GM23248 (cell line): ENCODE results near the gene ARHGAP5. TPM values are rescaled to one million over a fixed set of nuclear protein-coding genes. Genes with fewer than 3 reads are reported as not detected.

Experiments
- DNase-seq: peaks from one replicate; pipeline ENCODE4 v3.0.0-alpha.2; 2015
- H2AFZ ChIP-seq: fragments of 200-600 bp; sonication (generic); 2 replicates; pipeline ENCODE4 v1.6.1; 2016; ENCODE audit warnings: antibody characterized with exemption
- H3F3A ChIP-seq: fragments of 200-600 bp; sonication (generic); 2 replicates; pipeline ENCODE4 v1.6.1; 2016; ENCODE audit warnings: mild to moderate bottlenecking, antibody characterized with exemption, mixed run types; ENCODE audit not compliant: insufficient read depth
- H3K27ac ChIP-seq: fragments of 200-600 bp; sonication (generic); 2 replicates; pipeline ENCODE4 v1.5.1; 2016; ENCODE audit warnings: mild to moderate bottlenecking
- H3K27me3 ChIP-seq: fragments of 200-600 bp; sonication (generic); replicated peaks from 2 replicates; pipeline ENCODE4 v1.6.1; 2016; ENCODE audit warnings: mild to moderate bottlenecking; ENCODE audit not compliant: insufficient read depth
- H3K36me3 ChIP-seq: fragments of 200-600 bp; sonication (generic); 2 replicates; pipeline ENCODE4 v1.6.1; 2016; ENCODE audit warnings: low read depth, mild to moderate bottlenecking
- H3K4me1 ChIP-seq: fragments of 200-600 bp; sonication (generic); 2 replicates; pipeline ENCODE4 v1.6.1; 2016; ENCODE audit warnings: mild to moderate bottlenecking; ENCODE audit not compliant: insufficient read depth
- H3K4me2 ChIP-seq: fragments of 200-600 bp; sonication (generic); one replicate; pipeline ENCODE4 v1.6.1; 2016; ENCODE audit warnings: mild to moderate bottlenecking; ENCODE audit not compliant: unreplicated experiment
- H3K4me3 ChIP-seq: fragments of 200-600 bp; sonication (generic); 2 replicates; pipeline ENCODE4 v1.5.1; 2016; ENCODE audit warnings: mild to moderate bottlenecking
- H3K79me2 ChIP-seq: fragments of 200-600 bp; sonication (generic); 2 replicates; pipeline ENCODE4 v1.6.1; 2016; ENCODE audit warnings: mild to moderate bottlenecking; ENCODE audit not compliant: insufficient read depth
- H3K9ac ChIP-seq: fragments of 200-600 bp; sonication (generic); 2 replicates; pipeline ENCODE4 v1.6.1; 2016; ENCODE audit warnings: mild to moderate bottlenecking
- H3K9me2 ChIP-seq: fragments of 200-600 bp; sonication (generic); 2 replicates; pipeline ENCODE4 v1.6.1; 2016; ENCODE audit warnings: mixed run types, mild to moderate bottlenecking, moderate library complexity; ENCODE audit not compliant: insufficient read depth
- H3K9me3 ChIP-seq: fragments of 200-600 bp; sonication (generic); one replicate; pipeline ENCODE4 v1.6.1; 2017; ENCODE audit warnings: low read depth
- H4K20me1 ChIP-seq: fragments of 200-600 bp; sonication (generic); 2 replicates; pipeline ENCODE4 v1.6.0; 2016; ENCODE audit not compliant: insufficient read depth
- EZH2 ChIP-seq: fragments of 200-600 bp; sonication (generic); IDR thresholded peaks from 2 replicates; pipeline ENCODE4 v1.6.1; 2018; ENCODE audit warnings: antibody characterized with exemption, mild to moderate bottlenecking; ENCODE audit not compliant: insufficient read depth, poor library complexity, severe bottlenecking
- EZH2phosphoT487 ChIP-seq: fragments of 200-600 bp; sonication (generic); IDR thresholded peaks from 2 replicates; pipeline ENCODE4 v1.6.1; 2018; ENCODE audit warnings: antibody characterized with exemption, moderate library complexity, mild to moderate bottlenecking, low read depth; ENCODE audit not compliant: insufficient read depth
- WGBS, 2 experiments: methylation state at CpG; one replicate each; pipeline ENCODE4 v1.1.6; 2015 to 2017; ENCODE audit warnings: low lambda C conversion rate in 2 of 2, low coverage in 1 of 2; ENCODE audit errors: missing lambda C conversion rate in 2 of 2; 5-methylcytosine and 5-hydroxymethylcytosine counted together
- in situ Hi-C: fragments of 300-500 bp; cut with MboI; formaldehyde crosslinking; loops from 2 replicates; pipeline ENCODE4 v1.15.0; 2020
- polyA plus RNA-seq: library from polyadenylated mRNA; unstranded; fragments of >200 nt; fragmentation: Nextera tagmentation; extraction: Ambion mirVana; gene quantifications from 2 replicates; pipeline ENCODE4 v1.2.1, GENCODE V29; 2016
- total RNA-seq: library from RNA; depleted of rRNA; stranded (reverse); fragments of >200 nt; shearing (Covaris generic); gene quantifications from 2 replicates; pipeline ENCODE4 v1.2.3, GENCODE V29; 2014

Gene ARHGAP5
- total and polyA plus RNA-seq, 2 experiments from 2014 or later, result 34.6 to 80.1 TPM

DNA sequence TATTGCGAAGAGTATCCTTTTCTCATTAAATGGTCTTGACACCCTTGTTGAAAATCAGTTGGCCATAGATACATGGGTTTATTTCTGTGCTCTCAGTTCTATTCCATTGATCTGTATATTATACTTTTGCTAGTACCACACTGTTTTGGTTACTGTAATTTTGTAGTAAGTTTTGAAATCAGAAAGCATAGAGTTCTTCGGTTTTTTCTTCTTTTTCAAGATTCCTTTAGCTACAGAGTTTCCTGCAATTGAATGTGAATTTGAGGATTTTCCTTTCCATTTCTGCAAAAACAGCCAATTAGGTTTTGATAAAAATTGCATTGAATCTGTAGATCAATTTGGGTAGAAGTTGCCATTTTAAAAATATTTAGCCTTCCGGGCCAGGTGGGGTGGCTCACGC is 60.2 kb downstream of the ARHGAP5 start:
- Histone ChIP-seq H3F3A (peaks cover 4% of the 10 kb centered on the region; the same call in 1 of the 2 replicates), H3K9me3 (no peaks in the 10 kb centered on the region), H3K4me1 (peaks cover 12% of the 10 kb centered on the region), H3K9ac (no peak overlapping the region), H3K27me3 (no peaks in the 10 kb centered on the region), H3K4me2 (no peak overlapping the region), H2AFZ (no peak overlapping the region), H3K36me3 (peaks cover 20% of the 10 kb centered on the region), H3K4me3 (no peak overlapping the region), H4K20me1 (peaks cover 11% of the 10 kb centered on the region; the same call in 1 of the 2 replicates), H3K9me2 (no peaks in the 10 kb centered on the region), H3K27ac (no peak overlapping the region), H3K79me2 (peaks cover 92% of the 10 kb centered on the region)
- TF ChIP-seq EZH2 (no peak), EZH2phosphoT487 (no peak)
- DNase-seq, result no peak
- in situ Hi-C loops, result no loop called here
- 93 to 94% methylated on average over 4 of the region's 4 CpGs for WGBS, 2 experiments

DNA sequence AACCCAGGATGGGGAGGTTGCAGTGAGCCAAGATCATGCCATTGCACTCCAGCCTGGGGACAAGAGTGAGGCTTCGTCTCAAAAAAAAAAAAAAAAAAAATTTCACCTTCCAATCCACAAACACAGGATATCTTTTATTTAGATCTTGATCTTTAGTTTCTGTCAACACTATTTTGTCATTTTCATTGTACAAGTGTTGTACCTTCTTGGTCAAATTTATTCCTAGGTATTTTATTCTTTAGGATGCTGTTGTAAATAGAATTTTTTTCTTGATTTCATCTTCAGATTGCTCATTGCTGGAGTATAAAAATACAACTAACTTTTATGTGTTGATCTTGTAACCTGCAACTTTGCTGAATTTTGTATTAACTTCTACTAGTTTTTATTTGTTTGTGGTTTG is 60.8 kb downstream of the ARHGAP5 start:
- 92 to 100% methylated on average over 1 of the region's 1 CpG for WGBS, 2 experiments
- H3F3A ChIP-seq, result peaks cover 4% of the 10 kb centered on the region; the same call in 1 of the 2 replicates
- H3K79me2 ChIP-seq, result peaks cover 96% of the 10 kb centered on the region
- H3K4me3 ChIP-seq, result no peak overlapping the region
- in situ Hi-C loops, result no loop called here
- no peaks in the 10 kb centered on the region for H3K9me2 ChIP-seq
- no peak overlapping the region for H3K4me2 ChIP-seq
- H3K27ac ChIP-seq, result no peak overlapping the region
- H3K9me3 ChIP-seq, result no peaks in the 10 kb centered on the region
- no peak for DNase-seq
- no peaks in the 10 kb centered on the region for H3K27me3 ChIP-seq
- H3K36me3 ChIP-seq, result peaks cover 26% of the 10 kb centered on the region
- H3K9ac ChIP-seq, result no peak overlapping the region
- H2AFZ ChIP-seq, result no peak overlapping the region
- H4K20me1 ChIP-seq, result peaks cover 12% of the 10 kb centered on the region; the same call in 1 of the 2 replicates
- H3K4me1 ChIP-seq, result peaks cover 12% of the 10 kb centered on the region
- TF ChIP-seq EZH2 (no peak), EZH2phosphoT487 (no peak)

DNA sequence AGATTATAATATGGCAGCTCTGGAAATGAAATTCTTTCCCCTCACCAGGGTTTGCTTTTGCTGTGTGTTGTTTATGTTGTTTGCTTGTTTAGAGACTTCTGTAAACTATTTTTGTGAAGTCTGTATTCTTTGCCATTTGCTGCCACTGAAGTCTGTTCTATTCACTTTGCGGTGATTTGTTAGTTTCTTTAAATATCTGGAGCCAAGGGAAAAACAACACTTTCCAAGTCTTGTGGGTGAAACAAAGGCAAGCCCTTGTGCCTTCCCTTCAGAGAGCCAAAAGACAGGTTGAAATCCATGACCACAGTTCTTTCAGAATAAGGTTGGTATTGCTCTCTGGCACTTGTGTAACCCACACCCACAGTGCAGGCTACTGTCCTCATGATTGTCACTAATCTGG is 65.2 kb downstream of the ARHGAP5 start:
- H3K4me2 ChIP-seq, result no peak overlapping the region
- peaks cover 96% of the 10 kb centered on the region for H3K79me2 ChIP-seq
- no peak overlapping the region for H3K27ac ChIP-seq
- H3F3A ChIP-seq, result peaks cover 2% of the 10 kb centered on the region; the same call in 1 of the 2 replicates
- H3K36me3 ChIP-seq, result peaks cover 37% of the 10 kb centered on the region
- peaks cover 12% of the 10 kb centered on the region for H4K20me1 ChIP-seq
- H3K4me3 ChIP-seq, result no peak overlapping the region
- H3K27me3 ChIP-seq, result no peaks in the 10 kb centered on the region
- DNase-seq, result no peak
- H3K9me3 ChIP-seq, result no peaks in the 10 kb centered on the region
- H2AFZ ChIP-seq, result no peak overlapping the region
- H3K9ac ChIP-seq, result no peak overlapping the region
- 92 to 96% methylated on average over 1 of the region's 1 CpG for WGBS, 2 experiments
- no peaks in the 10 kb centered on the region for H3K4me1 ChIP-seq
- TF ChIP-seq EZH2 (no peak), EZH2phosphoT487 (no peak)
- no peaks in the 10 kb centered on the region for H3K9me2 ChIP-seq
- in situ Hi-C loops, result no loop called here

DNA sequence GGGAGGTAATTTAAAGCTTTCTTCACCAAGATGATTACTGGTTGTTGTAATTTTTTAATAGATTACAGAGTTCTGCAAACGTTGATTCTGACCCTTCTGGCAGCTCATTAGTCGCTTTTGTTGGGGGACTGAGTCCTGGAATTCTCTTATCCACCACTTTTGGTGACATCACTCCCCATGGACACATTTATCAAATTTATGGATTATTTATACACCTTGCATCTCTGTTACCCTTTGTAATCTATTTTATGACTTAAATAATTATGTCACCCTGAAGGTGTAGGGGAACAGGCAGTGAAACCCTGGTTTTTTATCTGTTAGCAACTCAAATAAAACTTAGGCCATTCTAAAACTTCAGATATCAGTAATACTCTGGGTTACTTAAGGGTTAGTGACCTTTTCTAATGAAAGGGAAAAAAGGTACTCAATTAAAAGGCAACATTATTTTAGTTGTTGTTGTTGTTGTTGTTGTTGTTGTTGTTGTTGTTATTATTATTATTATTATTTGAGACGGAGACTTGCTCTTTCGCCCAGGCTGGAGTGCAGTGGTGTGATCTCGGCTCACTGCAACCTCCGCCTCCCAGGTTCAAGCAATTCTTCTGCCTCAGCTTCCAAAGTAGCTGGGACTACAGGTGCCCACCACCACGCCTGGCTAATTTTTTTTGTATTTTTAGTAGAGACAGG is 65.8 kb downstream of the ARHGAP5 start:
- peaks cover 12% of the 10 kb centered on the region for H4K20me1 ChIP-seq
- H3K36me3 ChIP-seq, result peaks cover 33% of the 10 kb centered on the region
- no peak overlapping the region for H3K4me2 ChIP-seq
- H3K27ac ChIP-seq, result no peak overlapping the region
- in situ Hi-C loops, result no loop called here
- H3K9me2 ChIP-seq, result no peaks in the 10 kb centered on the region
- H3K4me3 ChIP-seq, result no peak overlapping the region
- peaks cover 90% of the 10 kb centered on the region for H3K79me2 ChIP-seq
- no peak overlapping the region for H2AFZ ChIP-seq
- H3K9ac ChIP-seq, result no peak overlapping the region
- no peak for DNase-seq
- no peaks in the 10 kb centered on the region for H3F3A ChIP-seq
- H3K4me1 ChIP-seq, result no peaks in the 10 kb centered on the region
- WGBS, 2 experiments, result 89 to 96% methylated on average over 7 of the region's 7 CpGs
- H3K27me3 ChIP-seq, result no peaks in the 10 kb centered on the region
- TF ChIP-seq EZH2phosphoT487, result no peak
- TF ChIP-seq EZH2, result no peak
- no peaks in the 10 kb centered on the region for H3K9me3 ChIP-seq
